Glomerular endothelial cell (primary cell): Measurements from ENCODE around the gene USP9X. TPM values are rescaled to one million over a fixed set of nuclear protein-coding genes. Genes with fewer than 3 reads are reported as not detected.
"Not testable (repeated sequence)": the region's sequence is repeated elsewhere in the genome, so short reads cannot be mapped to it uniquely, and the experiment has no call there.

Experiments used
- DNase-seq: peaks from one replicate; pipeline ENCODE4 v3.0.0-alpha.2; 2011; ENCODE audit warnings: low read depth, low spot score; ENCODE audit errors: extremely low read depth
- total RNA-seq: library from RNA; depleted of rRNA; stranded (reverse); fragments of >200 nt; gene quantifications from 2 replicates; pipeline ENCODE4 v1.2.3, GENCODE V29; 2015

Gene USP9X
- total RNA-seq, 1 donor from 2014 or later = 81.8 TPM

DNA sequence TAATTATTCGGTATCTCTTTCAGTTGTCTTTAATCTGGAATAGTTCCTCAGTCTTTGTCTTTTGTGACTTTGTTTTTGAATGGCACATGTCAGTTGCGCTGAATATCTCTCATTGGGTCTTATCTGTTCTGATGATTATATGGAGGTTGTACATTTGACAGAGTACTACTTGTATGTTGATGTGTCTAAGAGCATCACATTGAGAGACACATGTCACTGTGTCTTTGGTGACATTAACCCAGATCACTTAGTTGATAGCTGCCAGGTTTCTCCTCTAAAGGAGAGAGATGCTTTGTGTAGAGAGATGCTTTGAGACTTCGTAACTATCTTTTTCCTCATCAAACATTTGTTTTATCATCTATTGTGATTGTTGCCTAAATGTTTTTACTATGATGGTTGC, 92.1 kb downstream of the USP9X start:
- DNase-seq = no peak

DNA sequence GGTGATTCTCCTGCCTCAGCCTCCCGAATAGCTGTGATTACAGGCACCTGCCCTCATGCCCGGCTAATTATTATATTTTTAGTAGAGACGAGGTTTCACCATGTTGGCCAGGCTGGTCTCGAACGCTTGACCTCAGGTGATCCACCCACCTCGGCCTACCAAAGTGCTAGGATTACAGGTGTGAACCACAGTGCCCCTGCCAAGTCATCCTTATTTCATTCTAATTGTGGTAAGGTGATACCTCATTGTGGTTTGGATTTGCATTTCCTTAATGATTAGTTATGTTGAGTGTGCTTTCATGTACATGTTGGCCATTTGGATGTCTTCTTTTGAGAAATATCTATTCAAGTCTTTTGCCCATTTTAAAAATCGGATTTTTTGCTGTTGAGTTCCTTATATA, 93.0 kb downstream of the USP9X start:
- no peak for DNase-seq

DNA sequence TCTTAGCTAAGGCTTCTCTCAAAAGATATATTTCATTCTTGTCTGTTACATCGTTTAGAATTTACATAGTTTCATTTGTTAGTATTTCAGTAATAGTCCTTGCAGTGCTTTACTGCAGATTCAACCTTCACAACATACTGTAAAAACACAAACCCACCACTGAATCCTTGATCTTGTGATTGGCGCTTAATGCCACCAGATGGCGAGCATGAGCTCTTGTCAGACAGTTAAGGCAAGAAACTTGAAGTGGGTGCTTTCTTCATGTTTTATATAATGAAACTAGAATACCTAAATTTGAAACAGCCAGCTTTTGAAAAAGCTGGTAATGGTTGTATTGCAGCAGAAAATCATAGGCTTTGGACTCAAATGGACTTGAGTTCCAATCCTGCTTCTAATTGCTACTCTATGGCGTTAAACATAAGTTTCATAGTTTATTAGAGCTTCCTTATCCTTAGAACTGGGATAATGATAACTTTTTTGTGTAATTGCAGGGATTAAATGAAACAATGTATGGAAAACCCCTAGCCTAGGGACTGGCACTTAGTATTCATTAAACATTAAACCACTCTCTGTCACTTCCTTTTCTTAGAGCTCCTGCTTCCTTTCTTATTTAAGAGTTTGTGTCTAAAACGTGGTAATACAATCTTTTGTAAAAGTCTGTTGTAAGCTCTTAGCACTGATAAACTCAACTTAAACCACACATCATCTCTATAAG, 95.1 kb downstream of the USP9X start:
- DNase-seq = peak; percentile 56

DNA sequence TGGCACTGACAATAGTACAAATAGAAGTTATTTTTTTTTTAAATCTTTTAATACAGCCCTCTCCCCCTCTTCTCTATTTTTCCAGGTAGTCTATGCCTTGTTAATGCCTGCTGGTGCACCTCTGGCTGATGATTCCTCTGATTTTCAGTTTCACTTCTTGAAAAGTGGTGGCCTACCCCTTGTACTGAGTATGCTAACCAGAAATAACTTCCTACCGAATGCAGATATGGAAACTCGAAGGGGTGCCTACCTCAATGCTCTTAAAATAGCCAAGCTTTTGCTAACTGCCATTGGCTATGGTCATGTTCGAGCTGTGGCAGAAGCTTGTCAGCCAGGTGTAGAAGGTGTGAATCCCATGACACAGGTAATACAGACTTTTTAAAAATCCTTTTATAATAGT, 99.1 kb downstream of the USP9X start:
- no peak for DNase-seq

DNA sequence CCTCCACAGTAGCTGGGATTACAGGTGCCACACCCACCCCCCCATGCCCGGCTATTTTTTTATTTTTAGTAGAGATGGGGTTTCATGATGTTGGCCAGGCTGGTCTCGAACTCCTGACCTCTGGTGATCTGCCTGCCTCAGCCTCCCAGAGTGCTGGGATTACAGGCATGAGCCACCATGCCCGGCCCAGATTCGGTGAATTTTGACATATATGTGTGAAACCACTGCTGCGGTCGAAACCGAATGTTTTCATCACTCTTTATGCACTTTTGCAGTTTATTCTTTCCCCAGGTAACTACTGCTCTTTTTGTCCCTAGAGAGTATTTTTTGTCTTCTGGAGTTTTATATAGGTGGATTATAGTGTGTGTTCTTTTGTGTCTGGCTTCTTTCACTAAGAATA, 101.7 kb downstream of the USP9X start:
- DNase-seq = not testable (repeated sequence)

DNA sequence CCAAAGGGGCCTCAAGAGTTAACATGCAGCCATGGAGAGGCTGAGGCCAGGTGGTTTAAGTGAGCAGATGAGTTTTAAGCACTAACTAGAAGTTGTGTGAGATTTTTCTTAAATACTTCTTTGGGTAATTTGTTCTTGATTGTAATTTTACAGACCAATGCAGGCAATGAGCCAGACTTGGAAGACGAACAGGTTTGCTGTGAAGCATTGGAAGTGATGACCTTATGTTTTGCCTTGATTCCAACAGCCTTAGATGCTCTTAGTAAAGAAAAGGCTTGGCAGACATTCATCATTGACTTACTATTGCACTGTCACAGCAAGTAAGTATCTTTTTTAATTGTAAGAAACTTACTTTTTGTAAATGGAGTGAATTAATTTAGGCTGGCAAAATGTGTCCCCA, 103.9 kb downstream of the USP9X start:
- DNase-seq = no peak

DNA sequence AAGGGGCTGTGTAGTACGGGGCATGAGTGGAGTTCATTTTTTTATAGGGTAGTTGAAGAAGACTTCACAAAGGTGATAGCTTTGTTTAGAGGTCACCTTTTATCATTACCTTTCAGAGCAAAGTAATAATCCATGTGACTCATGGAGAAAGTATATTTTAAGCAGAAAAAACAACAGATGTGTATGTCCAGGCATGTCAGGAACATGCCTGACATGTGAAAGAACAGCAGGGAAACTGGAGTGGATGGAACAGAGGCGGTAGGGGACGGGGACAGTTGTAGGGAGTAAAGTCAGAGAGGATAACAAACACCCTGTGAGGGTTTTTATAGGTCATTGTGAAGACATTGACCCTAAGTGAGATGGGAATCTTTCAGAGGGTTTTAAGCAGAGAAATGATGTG, 107.6 kb downstream of the USP9X start:
- no peak for DNase-seq

DNA sequence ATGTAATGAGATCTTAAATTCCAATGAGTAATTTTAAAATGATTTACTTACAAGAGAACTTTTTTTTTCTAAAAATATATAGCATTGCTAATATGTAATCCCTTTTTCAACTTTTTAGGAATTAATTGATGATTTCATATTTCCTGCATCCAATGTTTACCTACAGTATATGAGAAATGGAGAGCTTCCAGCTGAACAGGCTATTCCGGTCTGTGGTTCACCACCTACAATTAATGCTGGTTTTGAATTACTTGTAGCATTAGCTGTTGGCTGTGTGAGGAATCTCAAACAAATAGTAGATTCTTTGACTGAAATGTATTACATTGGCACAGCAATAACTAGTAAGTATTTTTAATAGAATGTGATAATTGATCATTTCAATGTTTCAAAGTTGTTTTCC, 113.2 kb downstream of the USP9X start:
- no peak for DNase-seq

DNA sequence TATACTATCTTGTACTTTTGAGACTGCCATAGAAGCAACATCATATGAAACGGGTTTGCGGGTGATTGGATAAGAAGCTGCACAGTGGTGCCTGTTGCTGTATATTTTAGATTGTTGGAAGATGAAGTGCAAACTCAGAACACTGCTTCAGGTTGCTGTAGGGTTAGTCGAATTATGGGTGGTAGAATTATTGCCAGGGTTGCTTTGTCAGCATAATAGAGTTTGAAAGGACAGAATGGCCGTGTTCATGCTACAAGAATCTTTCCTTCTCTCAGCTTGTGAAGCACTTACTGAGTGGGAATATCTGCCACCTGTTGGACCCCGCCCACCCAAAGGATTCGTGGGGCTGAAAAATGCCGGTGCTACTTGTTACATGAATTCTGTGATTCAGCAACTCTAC, 115.5 kb downstream of the USP9X start:
- DNase-seq = no peak

DNA sequence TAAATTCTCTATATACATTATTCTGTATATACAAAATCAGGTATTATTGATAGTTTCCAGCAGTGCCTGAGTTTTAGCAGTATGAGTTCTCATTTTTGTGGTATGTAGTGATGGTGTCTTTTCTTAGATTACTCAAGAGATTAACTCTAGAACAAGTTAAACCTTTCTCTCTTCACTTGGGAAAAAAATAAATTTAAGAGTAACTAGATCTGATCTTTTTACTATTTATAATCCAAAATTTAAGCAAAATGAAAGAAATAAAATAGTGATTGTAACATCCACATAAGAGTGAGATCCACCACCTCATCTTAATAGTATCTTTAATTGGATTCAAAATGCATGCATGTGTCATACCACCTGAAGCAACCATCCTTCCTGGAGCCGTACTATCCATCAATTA, 124.6 kb downstream of the USP9X start:
- DNase-seq = no peak

DNA sequence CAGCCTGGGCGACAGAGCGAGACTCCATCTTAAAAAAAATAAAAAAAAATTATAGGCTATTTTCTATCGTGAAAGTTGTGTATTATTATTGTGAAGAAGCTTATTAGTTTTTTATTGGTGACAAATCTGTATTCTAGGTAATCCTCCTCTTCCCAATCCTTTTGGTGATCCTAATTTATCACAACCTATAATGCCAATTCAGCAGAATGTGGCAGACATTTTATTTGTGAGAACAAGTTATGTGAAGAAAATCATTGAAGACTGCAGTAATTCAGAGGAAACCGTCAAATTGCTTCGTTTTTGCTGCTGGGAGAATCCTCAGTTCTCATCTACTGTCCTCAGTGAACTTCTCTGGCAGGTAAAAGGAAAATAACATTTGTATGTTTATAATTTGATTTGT, 139.4 kb downstream of the USP9X start:
- DNase-seq = no peak

DNA sequence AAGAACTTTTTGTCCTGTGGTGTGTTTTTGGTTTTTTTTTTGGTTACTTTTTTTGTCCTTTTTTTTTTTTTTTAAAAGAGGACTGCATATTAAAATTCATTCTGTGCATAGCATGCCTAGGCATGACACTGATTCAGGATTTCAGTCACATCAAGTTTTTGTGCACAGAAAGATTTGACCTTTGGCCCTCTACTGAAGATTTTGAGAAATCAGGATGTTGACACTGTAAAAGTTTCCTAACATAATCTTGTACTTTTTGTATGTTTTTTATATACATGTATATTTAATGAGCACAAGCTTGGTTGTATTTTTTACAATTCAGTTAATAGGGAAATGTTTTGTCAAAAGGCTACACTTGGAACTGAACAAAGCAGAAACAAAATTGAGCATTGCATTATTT, 148.7 kb downstream of the USP9X start:
- no peak for DNase-seq

DNA sequence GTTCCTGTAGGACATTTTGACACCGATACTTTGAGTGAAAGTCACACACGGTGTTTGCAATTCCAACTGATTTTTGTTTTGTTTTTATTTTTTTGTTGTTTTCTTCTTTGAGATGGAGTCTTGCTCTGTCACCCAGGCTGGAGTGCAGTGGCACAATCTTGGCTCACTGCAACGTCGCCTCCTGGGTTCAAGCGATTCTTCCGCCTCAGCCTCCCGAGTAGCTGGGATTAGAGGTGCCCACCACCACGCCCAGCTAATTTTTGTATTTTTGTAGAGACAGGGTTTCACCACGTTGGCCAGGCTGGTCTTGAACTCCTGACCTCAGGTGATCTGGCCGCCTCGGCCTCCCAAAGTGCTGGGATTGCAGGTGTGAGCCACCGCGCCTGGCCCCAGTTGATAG, 149.2 kb downstream of the USP9X start:
- DNase-seq = not testable (repeated sequence)

DNA sequence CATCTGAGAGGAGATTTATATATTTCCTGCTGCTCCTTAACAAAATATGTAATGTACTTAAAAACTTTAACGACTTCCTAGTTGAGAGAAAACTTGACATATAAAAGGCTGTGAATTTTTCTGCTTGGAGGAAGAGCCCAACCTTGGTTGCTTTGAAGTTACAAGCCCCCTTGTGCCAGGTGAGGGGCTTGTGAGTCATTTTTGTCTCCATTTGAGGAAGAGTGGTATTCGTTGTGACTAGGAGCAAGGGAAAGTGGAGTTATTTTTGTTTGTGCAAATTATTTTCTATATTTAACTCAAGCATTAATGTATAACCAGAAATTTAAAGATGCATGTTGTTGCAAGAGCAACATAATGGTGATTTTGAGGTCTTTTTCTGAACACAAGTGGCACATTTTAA, 149.7 kb downstream of the USP9X start:
- DNase-seq = no peak

DNA sequence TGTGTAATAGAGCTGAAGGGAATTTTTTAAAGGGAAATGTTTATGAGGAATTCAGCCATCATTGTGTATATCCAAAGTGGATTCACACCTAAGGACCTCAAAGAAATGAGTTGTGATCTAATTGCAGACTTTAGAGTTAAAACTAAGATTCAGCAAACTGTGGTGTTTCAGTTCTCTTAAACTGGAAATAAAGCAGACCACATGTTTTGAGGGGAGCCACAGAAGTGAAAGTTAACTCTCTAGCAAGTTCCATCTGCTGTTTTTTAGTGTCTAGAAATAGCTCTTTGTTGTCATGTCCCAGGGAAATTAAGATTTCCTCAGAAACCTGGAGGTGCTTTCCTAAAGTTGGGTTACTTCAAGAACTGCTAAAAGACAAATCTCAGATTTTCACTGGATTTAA, 151.4 kb downstream of the USP9X start:
- DNase-seq = no peak

DNA sequence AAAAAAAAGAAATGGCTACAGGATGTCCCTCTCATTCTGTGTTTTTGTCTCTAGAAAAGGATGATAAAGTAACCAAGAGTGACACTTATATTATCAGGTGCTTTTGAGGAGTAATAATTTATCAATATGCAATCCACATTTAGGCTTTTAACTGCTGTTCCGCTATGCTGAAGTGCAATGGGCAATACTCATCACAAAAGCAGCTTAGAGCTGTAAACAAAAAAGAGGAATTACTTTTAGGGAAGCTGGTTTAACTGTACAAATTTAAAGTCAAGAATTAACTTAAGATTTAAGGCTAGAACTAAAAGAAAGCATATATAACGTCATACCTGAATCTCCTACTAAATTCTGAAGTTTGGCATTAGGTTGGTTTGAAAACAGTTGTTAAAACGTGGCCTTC, 155.3 kb downstream of the USP9X start:
- DNase-seq = no peak

DNA sequence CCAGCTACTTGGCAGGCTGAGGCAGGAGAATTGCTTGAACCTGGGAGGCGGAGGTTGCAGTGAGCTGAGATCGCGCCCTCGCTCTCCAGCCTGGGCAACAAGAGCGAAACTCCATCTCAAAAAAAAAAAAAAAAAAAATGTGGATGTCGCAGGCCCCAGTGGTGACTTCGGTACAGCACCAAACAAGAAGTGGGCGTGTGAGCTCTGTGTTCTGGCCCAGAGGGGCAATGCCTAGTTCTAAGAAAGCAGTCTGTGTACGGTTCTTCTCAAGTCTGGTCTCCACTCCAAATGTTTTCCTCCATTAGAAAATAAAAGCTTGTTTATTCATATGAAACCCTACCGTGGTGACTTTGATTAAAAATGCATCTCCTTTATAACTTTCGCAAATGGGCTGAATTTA, 156.7 kb downstream of the USP9X start:
- DNase-seq = no peak

DNA sequence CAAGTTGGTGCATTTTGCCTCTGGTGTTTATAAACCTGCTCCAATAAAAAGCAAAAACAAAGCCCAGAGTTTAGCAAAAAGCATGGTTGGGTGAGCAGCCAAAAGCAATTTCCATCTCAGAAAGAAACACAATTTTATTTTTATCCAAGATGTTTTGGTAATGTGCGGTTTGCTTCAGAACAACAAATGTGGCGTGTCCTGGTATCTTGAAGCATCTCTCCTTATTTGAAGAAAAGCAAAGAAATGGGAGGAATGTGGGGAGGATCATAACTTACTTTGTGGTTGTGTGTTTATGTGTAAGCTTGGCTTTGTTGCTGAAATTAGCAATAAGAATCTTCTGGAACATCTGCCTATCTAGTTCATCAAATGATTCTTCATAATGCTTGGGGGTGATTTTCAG, 160.4 kb downstream of the USP9X start:
- no peak for DNase-seq

DNA sequence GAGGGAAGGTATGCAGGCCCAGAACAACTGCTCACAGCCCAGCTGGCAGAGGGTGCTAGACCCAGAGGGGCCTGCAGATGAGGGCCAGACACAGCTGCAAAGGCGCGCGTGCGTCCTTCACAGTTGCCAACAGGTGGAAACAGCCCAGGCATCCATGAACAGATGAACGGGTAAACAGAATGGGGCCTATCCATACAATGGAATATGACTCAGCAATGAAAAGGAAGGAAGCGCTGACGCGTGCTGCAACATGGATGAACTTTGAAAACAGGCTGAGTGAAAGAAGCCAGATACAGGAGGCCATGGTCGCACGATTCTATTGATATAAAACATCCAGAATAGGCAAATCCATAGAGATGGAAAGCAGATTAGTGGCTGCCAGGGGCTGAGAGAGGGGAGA, 165.6 kb downstream of the USP9X start:
- peak; percentile 25 for DNase-seq

DNA sequence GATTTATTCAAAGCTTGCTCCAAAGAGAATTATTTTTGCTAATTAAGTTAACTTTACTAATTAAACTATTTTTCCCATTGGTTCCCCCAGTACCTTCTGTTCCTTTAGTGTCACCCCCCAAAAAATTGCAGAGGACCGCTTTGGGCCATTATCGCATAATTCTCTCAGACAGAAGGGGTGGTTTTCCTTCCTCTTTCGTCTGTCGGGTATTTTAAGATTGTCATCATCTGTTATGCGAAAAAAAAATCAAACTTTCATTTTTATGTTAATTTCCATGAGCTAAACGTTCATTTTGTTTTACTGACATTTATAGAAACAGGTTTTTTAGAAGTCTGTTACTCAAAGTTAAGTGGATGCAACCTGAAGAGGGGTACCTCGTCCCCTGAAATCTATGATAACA, 172.6 kb downstream of the USP9X start:
- no peak for DNase-seq

DNA sequence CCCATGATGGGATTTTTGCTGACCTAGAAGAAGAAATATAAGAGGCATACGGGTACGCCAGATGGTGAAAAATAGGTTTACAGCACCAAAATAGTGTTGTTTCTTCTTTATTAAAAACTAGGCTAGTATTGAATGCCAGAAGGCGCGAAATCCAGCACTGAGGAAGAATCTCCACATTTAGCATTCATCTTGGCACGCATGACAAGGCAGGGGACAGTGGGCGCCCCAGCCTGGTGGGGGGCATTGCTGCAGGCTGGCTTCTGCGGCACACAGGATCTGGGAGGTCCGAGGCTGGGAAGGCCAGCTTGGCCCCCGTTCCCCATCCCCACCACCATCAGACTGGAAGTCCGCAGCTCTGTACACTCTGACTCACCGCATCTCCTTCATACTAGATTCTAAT, 173.0 kb downstream of the USP9X start:
- DNase-seq = no peak

DNA sequence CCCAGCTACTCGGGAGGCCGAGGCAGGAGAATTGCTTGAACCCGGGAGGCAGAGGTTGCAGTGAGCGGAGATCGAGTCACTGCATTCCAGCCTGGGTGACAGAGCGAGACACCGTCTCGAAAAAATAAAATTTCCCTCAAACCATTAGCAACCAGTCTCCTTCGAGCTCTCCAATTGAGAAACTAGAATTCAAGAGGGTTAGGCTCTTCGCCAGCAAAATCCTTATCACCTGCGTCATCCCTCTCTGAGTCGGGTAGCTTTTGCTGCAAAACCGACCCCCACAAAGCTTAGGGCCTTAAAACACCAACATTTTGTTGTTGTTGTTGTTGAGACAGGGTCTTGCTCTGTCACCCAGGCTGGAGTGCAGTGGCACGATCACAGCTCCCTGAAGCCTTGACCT, 173.6 kb downstream of the USP9X start:
- DNase-seq = no peak

DNA sequence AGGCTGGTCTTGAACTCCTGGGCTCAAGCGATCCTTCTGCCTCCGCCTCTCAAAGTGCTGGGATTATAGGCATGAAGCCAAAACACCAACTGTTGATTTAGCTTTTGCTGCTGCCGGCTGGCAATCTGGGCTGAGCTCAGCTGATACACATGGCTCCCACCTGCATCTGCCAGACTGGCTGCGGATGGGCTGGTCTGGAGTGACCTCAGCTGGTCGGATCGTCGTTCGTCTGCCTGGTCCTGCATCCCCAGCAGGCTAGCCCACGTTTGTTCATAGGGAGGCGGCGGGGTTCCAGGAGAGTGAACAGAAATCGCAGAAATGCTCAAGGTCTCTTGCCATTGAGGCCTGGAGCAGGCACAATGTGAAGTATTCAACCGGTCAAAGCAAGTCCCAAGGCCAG, 174.3 kb downstream of the USP9X start:
- no peak for DNase-seq
